Peyer's patch (tissue), 4 donors: ENCODE data around the gene KIAA1614.

Source experiments
- CTCF ChIP-seq, 6 experiments: fragments of 450-650 bp in 4 of 6; fragments of 200-600 bp in 2 of 6; sonication (generic) in 1 of 6; IDR thresholded peaks; one replicate each; pipeline ENCODE4 v1.5.1; 2017 to 2019; ENCODE audit warnings: antibody characterized with exemption in 6 of 6, mild to moderate bottlenecking in 3 of 6, moderate library complexity in 1 of 6
- POLR2A ChIP-seq, 2 donors: fragments of 450-650 bp; IDR thresholded peaks; one replicate each; pipeline ENCODE4 v1.5.1; 2017; ENCODE audit warnings: antibody characterized with exemption in 2 of 2, mild to moderate bottlenecking in 2 of 2, moderate library complexity in 2 of 2

DNA sequence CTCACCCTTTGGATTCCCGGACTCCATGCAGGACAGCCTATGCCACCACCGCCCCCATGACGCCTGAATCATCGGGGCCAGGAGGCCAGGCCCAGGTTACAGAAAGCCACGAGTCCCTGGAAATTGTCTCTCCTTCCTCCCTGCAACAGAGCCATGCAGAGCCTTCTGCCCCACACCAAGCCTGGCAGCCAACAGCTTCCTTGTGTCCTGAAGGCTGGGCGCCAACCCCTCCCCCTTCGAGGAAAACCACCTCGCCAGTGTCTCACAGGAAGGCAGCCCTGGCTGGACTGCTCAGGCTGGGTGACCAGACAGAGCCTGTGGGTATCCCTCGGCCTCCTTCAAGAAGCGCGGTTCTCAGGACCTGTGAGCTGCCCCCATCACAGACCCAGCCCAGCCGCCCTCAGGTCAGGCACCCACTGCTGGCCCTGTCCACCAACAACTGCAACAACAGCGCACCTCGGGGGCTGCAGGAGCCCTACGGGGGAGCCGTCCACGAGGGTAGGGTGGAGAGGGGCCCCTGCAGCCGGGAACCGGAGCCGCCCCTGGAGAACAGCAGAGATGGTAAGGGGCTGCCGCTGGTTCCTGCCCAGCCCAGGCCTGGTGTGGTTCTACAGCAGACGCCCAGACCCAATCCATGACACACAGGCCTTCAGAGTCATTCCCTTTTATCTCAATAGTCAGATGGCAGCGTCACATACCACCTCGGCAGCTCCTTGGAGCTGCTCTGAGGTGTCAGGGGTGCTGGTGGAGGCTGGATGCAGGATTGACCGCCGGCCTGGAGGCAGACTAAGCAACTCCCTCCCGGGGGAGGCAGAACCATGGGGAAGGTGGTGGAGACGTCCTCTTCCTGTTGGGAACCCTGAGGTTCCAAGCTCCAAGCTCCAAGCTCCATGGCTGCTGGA lies 23.7 kb downstream of the KIAA1614 start:
- TF ChIP-seq POLR2A (IDR thresholded peaks at IDR 0.05) (no peak), CTCF (IDR thresholded peaks at IDR 0.05) (no peak)
